GM19395 (cell line): ENCODE data around the gene SMS.

Source experiments
- ATAC-seq: cut with Tn5 transposase; IDR thresholded peaks from one replicate; pipeline ENCODE4 v1.9.1; 2021; ENCODE audit warnings: mild to moderate bottlenecking, moderate library complexity; ENCODE audit not compliant: unreplicated experiment

The SMS gene

GRCh38 chrX:21975242-21975641 is 34.7 kb downstream of the SMS start:
- ATAC-seq, result no peak

GRCh38 chrX:21975812-21976211 is 35.3 kb downstream of the SMS start:
- ATAC-seq, result no peak

GRCh38 chrX:21978346-21978745 is 37.8 kb downstream of the SMS start:
- ATAC-seq, result no peak

GRCh38 chrX:21982311-21982710 is 41.8 kb downstream of the SMS start:
- ATAC-seq, result no peak

- ATAC-seq, result peak; percentile 86
Measured at GRCh38 chrX:21985332-21985777, 44.8 kb downstream of the SMS start.

GRCh38 chrX:21986596-21986995 is 46.1 kb downstream of the SMS start:
- no peak for ATAC-seq

- peak; percentile 48 for ATAC-seq
Measured at GRCh38 chrX:21989384-21989783, 48.9 kb downstream of the SMS start.

- no peak for ATAC-seq
Measured at GRCh38 chrX:21990832-21991231, 50.3 kb downstream of the SMS start.

- no peak for ATAC-seq
Measured at GRCh38 chrX:21991504-21991903, 51.0 kb downstream of the SMS start.

- peak; percentile 83 for ATAC-seq
Measured at GRCh38 chrX:21993265-21993664, 52.8 kb downstream of the SMS start.

- no peak for ATAC-seq
Measured at GRCh38 chrX:21996872-21997455, 56.5 kb downstream of the SMS start.

GRCh38 chrX:21998037-21998436 is 57.5 kb downstream of the SMS start:
- no peak for ATAC-seq

GRCh38 chrX:22004866-22005265 is 64.4 kb downstream of the SMS start:
- ATAC-seq, result no peak

GRCh38 chrX:22012051-22012450 is 71.5 kb downstream of the SMS start:
- no peak for ATAC-seq

- no peak for ATAC-seq
Measured at GRCh38 chrX:22012931-22013330, 72.4 kb downstream of the SMS start.

GRCh38 chrX:22015139-22015750 is 74.7 kb downstream of the SMS start:
- no peak for ATAC-seq

- no peak for ATAC-seq
Measured at GRCh38 chrX:22021751-22022324, 81.3 kb downstream of the SMS start.

- ATAC-seq, result no peak
Measured at GRCh38 chrX:22024577-22024976, 84.1 kb downstream of the SMS start.

GRCh38 chrX:22025751-22026150 is 85.2 kb downstream of the SMS start:
- ATAC-seq, result no peak

- ATAC-seq, result no peak
Measured at GRCh38 chrX:22026731-22027130, 86.2 kb downstream of the SMS start.

GRCh38 chrX:22032084-22032483 is 91.6 kb downstream of the SMS start, which contains the start of gene PHEX:
Gene PHEX, plus strand, starts transcription at chrX:22032325. Its CDS starts 681 bp downstream, at chrX:22033006.
- no peak for ATAC-seq

- no peak for ATAC-seq
Measured at GRCh38 chrX:22032506-22032905, 92.0 kb downstream of the SMS start.
